ENCODE data around the gene PLAAT3. TPM values are rescaled to one million over a fixed set of nuclear protein-coding genes. Genes with fewer than 3 reads are reported as not detected.
A peak's percentile ranks its signal among the peaks of the same experiment; 100 is the strongest.

PLAAT3 gene
- total and polyA plus RNA-seq, 2 of the 8 experiments (the other 6 are each of a cell fraction or from before 2014, with no cell fraction given) = 109 to 190 TPM

DNA sequence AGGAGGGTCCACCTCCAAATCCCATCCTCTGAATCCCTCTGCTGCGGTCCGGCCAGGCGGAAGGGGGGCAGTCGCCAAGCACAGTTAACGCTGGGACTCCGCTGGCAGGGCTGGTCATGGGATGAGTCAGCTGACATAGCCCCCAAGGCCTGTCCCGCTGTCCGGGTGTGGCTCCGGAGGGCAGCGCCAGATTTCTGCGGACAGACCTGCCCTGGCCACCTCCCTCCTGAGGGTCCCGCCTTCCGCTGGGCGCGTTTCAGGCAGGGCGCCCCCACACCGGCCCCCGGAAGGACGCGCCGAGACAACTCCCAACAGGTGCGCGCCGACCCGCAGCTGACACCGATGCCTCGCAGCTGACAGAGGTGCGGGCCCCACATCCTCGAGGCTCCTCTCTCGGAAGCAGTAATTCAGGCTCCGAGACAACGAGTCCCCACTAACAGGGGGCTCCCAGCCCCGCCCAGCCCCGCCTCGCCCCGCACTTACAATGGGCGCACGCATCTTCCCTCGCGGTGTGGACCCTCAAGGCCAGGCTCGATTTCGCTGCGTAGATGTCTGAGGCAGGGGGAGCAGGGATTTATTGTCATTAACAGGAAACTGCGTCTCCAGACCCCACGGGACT is 607 bp downstream of the PLAAT3 start:
- peak overlapping the region in 1 of 4 experiments; percentile 8; a peak in 3 of 7 replicates for H3K9ac ChIP-seq (replicated peaks in 1 of 4; ENCODE audit: extremely low read depth in 1 of 4, low read depth in 3 of 4, low read length in 3 of 4)
- no peak overlapping the region for H2BK20ac ChIP-seq (ENCODE audit: low read length)
- CTCF ChIA-PET (ENCODE audit: partially characterized antibody) = interaction anchor here (1.2 kb wide), 1 partner anchor 20 kb away, joined by 3 read pairs; no protein-coding TSS in a partner anchor
- 0% methylated on average over 32 of the region's 45 CpGs; no CpG with 5 or more reads in 1 of the 2 experiments for WGBS, 2 experiments (ENCODE audit: extremely low coverage in 1 of 2, insufficient coverage in 1 of 2, insufficient read length in 1 of 2, insufficient replicate concordance in 2 of 2, low coverage in 1 of 2, low lambda C conversion rate in 2 of 2, missing lambda C conversion rate in 1 of 2)
- H3K27me3 ChIP-seq (replicated peaks in 1 of 4; ENCODE audit: control insufficient read depth in 3 of 4, extremely low read depth in 1 of 4, insufficient read depth in 3 of 4, low read length in 3 of 4) = no peaks in the 10 kb centered on the region
- no peaks in the 10 kb centered on the region for H3K9me3 ChIP-seq (ENCODE audit: insufficient read depth in 2 of 2, low read depth in 1 of 2, low read length in 1 of 2)
- peak overlapping the region; percentile 84 for H2BK5ac ChIP-seq (ENCODE audit: low read depth, low read length)
- peaks cover 7% of the 10 kb centered on the region; the same call in 1 of the 2 replicates for H3K23me2 ChIP-seq (ENCODE audit: low read depth, low read length)
- H3K56ac ChIP-seq (replicated peaks; ENCODE audit: insufficient read length, low read depth, low read length) = peak overlapping the region; percentile 51
- H2BK120ac ChIP-seq (replicated peaks; ENCODE audit: low read depth, low read length) = no peak overlapping the region
- no peak overlapping the region for H3K14ac ChIP-seq (ENCODE audit: insufficient read length)
- peaks cover 8% of the 10 kb centered on the region; the same call in 1 of the 2 replicates for H3K79me1 ChIP-seq (ENCODE audit: low read depth, low read length)
- no peak overlapping the region for H2BK15ac ChIP-seq (ENCODE audit: low read length)
- H3K4me3 ChIP-seq (ENCODE audit: extremely low read depth in 1 of 4, insufficient read depth in 2 of 4, low read depth in 3 of 4, low read length in 4 of 4) = peak overlapping the region; percentile 52 to 77 (median 63)
- DNase-seq (ENCODE audit: low read depth in 1 of 2, low spot score in 2 of 2) (peak in 1 of 2 experiments; percentile 39), FAIRE-seq (no peak)
- H2AK5ac ChIP-seq (ENCODE audit: low read depth, low read length) = no peak overlapping the region
- H4K8ac ChIP-seq (ENCODE audit: extremely low read depth, insufficient read depth, low read length) = peak overlapping the region; percentile 53; the same call in 1 of the 2 replicates
- H3K27ac ChIP-seq (ENCODE audit: low read depth, low read length) = no peak overlapping the region
- H3K23ac ChIP-seq (ENCODE audit: insufficient read length) = no peak overlapping the region
- H3K4ac ChIP-seq (replicated peaks; ENCODE audit: insufficient read length, low read depth, low read length) = no peak overlapping the region
- H3K18ac ChIP-seq (ENCODE audit: extremely low read depth, low read length) = peak overlapping the region; percentile 38; the same call in 1 of the 2 replicates
- H3K4me2 ChIP-seq (ENCODE audit: insufficient read depth in 1 of 2, low read depth in 2 of 2, low read length in 2 of 2) = peak overlapping the region; percentile 64 to 78
- H3K4me1 ChIP-seq (replicated peaks in 1 of 4; ENCODE audit: control insufficient read depth in 3 of 4, insufficient read depth in 4 of 4, low read length in 3 of 4) = peaks cover 12 to 28% (median 15%) of the 10 kb centered on the region in 4 experiments
- no peaks in the 10 kb centered on the region for H4K20me1 ChIP-seq (replicated peaks in 1 of 2; ENCODE audit: control insufficient read depth in 1 of 2, insufficient read depth in 2 of 2, low read length in 2 of 2)
- peaks cover 9 to 42% of the 10 kb centered on the region in 2 experiments for H3K79me2 ChIP-seq (ENCODE audit: control insufficient read depth in 1 of 2, insufficient read depth in 2 of 2, low read length in 2 of 2)
- H4K91ac ChIP-seq (replicated peaks; ENCODE audit: insufficient read length, low read length) = peak overlapping the region; percentile 61
- H4K5ac ChIP-seq (ENCODE audit: insufficient read length, low read depth, low read length) = peak overlapping the region; percentile 62
- POLR2A ChIA-PET (ENCODE audit: partially characterized antibody) = interaction anchor here (1.2 to 1.3 kb wide), 2 partner anchors 10 to 134 kb away, joined by 3 to 4 read pairs; no protein-coding TSS in a partner anchor
- H3K36me3 ChIP-seq (ENCODE audit: control insufficient read depth in 2 of 4, insufficient read depth in 4 of 4, low read length in 3 of 4) = no peaks in the 10 kb centered on the region
- H2BK12ac ChIP-seq (ENCODE audit: low read depth, low read length) = peak overlapping the region; percentile 87; the same call in 1 of the 2 replicates
- no peak overlapping the region for H2AFZ ChIP-seq (ENCODE audit: low read length)
- TF ChIP-seq CTBP2 (IDR thresholded peaks at IDR 0.05; ENCODE audit: borderline replicate concordance, insufficient read depth, insufficient read length, low read length) (no peak), EP300 (IDR thresholded peaks at IDR 0.05; ENCODE audit: borderline replicate concordance in 1 of 2, low read depth in 2 of 2, low read length in 2 of 2) (no peak), SUZ12 (IDR thresholded peaks at IDR 0.05; ENCODE audit: low read length) (no peak), MAFK (IDR thresholded peaks at IDR 0.05; ENCODE audit: low read depth, low read length) (no peak), RXRA (IDR thresholded peaks at IDR 0.05; ENCODE audit: insufficient read depth, low read depth, low read length) (no peak), BCL11A (IDR thresholded peaks at IDR 0.05; ENCODE audit: low read depth in 2 of 2, low read length in 2 of 2) (no peak), ASH2L (IDR thresholded peaks at IDR 0.05; ENCODE audit: low read length) (peak; percentile 47), SIRT6 (IDR thresholded peaks at IDR 0.05; ENCODE audit: low read length) (no peak), ZNF274 (IDR thresholded peaks at IDR 0.05; ENCODE audit: borderline replicate concordance, extremely low read depth, low read length) (no peak), TBP (IDR thresholded peaks at IDR 0.05; ENCODE audit: low read depth, low read length) (0 out of 2 replicates have a peak, but pooled peaks have one; percentile 8), SP2 (IDR thresholded peaks at IDR 0.05; ENCODE audit: low read length) (no peak)
